GM18858 (cell line): ENCODE results near the gene NANOS2.
"Not testable (repeated sequence)": the region's sequence is repeated elsewhere in the genome, so short reads cannot be mapped to it uniquely, and the experiment has no call there.

Source experiments
- ATAC-seq: cut with Tn5 transposase; IDR thresholded peaks from one replicate; pipeline ENCODE4 v1.9.1; 2021; ENCODE audit not compliant: unreplicated experiment

NANOS2 gene

GRCh38 chr19:45895983-45896599 lies 18.5 kb downstream of the NANOS2 start:
- ATAC-seq: not testable (repeated sequence)

DNA sequence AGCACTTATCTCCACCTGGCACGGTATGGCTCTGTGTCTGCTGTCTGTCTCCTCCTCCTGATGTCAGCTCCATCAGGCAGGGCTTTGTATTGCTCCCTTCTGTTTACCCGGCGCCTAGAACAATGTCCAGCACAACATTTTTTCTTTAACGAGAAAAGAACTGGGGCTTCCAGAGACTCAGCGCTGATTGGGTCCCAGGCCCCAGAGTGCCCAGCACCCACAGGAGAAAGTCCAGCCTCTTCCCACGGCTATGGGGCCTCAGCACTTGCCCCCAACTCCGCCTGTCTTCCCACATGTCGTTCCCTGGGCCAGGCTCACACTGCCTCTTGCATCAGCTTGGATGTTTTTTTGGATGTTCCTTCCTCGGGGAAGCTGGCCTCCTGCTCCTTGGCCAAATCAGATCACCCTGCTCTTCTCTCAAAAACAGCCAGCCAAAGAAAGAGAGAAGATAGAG lies 19.0 kb downstream of the NANOS2 start:
- ATAC-seq: no peak

GRCh38 chr19:45890877-45891276 lies 23.7 kb downstream of the NANOS2 start:
- ATAC-seq: no peak

DNA sequence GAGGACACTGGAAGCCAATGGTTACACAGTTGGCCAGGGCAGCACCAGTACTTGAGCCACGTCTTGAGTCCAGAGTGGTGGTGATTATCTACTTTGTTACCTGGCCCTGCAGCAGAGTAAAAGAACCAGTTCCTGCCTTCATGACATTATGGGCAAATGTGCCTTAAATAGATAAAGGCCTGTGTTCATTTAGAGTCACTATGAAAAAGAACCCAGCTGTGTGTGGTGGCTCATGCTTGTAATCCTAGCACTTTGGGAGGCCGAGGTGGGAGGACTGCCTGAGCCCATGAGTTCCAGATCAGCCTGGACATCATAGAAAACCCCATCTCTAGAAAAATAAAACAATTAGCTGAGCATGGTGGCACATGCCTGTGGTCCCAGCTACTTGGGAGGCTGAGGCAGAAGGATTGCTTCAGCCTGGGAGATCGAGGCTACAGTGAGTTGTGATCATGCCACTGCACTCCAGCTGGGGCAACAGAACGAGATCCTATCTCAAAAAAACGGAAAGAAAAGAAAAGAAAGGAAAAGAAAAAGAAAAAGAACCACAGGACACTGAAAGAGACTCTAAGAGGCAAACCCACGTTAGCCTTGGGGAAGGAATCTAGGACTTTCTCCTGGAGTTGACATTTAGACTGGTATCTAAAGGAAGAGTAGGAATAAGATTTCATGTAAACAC lies 25.2 kb downstream of the NANOS2 start:
- no peak for ATAC-seq

GRCh38 chr19:45887200-45887710 lies 27.3 kb downstream of the NANOS2 start:
- no peak for ATAC-seq

GRCh38 chr19:45886427-45887199 lies 28.0 kb downstream of the NANOS2 start:
- peak; percentile 30 for ATAC-seq

DNA sequence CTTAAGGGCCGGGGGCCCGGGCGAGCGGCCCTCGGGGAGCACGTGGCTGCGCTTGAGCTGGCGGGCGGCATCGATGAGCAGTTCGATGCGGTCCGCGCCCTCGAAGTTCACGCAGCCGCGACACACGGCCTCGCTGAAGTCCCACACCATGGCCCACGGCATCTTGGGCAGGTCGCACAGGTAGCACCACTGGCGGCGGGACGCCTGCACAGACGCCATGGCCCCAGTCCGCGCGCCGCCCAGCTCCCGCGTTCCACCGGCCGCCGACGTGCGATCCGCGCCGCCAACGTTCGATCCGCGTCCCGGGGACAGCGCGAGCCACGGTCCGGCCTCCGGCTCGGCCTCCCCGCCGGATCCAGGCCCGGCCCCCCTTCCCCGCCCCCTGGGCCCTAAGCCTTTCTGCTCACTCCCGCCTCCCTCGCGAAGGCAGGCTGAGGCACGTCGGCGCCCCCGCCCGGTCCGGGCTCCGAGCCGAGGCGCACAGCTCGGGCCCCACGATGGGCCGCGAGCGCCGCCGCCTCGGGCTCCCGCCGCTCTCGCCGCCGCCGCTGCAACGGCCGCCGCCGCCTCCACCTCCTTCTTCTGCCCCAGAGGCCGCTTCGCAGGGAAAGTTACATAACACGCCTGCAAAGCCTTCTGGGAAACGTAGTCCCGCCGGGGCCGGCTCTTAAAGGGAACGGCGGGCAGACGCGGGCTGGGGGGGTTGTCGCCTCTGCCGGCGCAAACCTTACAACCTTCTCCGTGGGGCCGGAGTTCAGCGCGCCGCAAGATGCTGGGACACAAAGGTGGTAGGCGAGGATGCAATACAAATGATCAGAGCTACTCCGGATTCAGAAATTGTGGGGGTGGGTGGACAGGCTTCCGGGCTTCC lies 28.8 kb downstream of the NANOS2 start, which contains the start of gene IRF2BP1:
Gene IRF2BP1 (minus strand): TSS at position 586 of the 871 bp plus-strand sequence. CDS start 367 bp downstream, at position 219.
- ATAC-seq: no peak

DNA sequence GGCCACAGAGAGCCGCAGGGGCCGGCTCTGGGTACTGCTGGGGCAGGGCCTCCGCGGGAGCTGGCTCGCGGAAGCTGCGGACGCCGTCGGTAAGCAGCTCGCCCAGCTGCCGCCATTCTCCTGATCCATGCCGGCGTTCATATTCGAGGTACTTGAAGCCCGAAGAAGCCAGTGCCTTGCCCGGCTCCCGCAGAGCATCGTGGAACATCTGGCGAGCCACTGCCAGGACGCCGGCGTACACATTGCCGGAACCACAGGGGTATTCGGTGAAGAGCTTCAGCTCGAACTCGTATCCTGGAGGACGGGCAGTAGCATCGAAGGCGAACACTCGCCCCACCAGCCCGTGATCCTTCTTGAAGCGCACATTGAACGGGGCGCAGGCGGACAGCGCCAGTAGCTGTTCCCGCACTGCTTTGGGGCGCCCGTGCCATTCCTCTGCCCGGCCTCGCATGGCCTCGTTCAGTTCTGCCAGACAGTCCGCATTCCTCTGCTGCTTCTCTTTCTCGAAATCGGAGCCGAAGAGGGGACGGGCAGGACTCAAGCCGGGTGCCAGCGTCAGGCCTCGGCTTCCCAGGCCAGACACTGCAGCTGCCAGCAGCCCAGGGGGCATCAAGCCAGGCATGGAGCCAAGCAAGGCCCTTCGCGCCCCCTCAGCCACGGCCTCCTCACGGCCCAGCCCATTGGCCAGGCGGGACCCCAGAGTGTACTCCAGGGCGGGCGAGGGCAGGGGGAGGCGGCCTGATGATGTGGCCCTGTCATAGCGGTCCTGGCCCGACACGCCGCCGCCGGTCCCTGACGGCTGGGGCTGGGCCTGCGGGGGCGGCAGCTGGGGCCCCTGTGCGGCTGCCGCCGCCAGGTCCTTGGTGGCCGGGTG lies 29.7 kb downstream of the NANOS2 start:
- ATAC-seq: no peak

DNA sequence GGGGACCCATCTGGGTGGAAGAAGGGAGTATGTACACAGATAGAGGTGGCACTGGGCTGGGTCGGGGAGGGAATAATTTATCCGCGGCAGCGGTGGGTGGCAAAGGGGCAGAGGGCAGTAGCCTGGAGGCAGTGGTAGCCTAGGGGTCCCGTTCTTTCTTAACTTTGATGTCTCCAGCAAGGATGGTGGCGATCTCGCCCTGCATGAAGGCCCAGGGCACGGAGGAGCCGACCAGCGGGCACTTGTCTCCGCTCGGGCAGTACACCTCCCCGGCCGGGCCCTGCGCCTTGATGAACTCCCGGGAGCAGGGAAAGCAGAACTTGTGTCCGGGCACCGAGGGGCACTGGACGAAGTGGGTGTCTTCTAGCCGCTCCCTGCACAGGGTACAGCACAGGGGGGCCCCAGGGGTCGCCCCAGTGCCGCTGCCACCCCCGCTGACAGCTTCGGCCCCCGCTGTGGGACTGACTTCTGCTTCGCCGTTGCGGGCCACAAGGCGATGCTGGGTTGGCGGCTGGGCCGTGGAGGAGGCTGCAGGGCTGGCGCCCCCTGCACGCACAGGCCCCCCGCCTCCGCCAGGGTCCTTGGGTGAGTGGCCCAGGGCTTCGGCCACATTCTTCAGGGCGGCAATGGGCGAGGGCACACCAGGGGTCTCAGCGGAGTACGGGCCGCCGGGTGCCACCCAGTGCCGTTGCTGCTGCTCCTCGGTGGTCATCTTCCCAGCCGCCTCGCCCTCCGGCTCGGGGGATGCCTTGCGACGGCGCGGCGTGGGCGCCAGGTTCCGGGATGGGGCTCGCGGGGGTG lies 30.5 kb downstream of the NANOS2 start:
- no peak for ATAC-seq

GRCh38 chr19:45883586-45883880 lies 31.0 kb downstream of the NANOS2 start:
- ATAC-seq: no peak

GRCh38 chr19:45882652-45883585 lies 31.7 kb downstream of the NANOS2 start:
- no peak for ATAC-seq

DNA sequence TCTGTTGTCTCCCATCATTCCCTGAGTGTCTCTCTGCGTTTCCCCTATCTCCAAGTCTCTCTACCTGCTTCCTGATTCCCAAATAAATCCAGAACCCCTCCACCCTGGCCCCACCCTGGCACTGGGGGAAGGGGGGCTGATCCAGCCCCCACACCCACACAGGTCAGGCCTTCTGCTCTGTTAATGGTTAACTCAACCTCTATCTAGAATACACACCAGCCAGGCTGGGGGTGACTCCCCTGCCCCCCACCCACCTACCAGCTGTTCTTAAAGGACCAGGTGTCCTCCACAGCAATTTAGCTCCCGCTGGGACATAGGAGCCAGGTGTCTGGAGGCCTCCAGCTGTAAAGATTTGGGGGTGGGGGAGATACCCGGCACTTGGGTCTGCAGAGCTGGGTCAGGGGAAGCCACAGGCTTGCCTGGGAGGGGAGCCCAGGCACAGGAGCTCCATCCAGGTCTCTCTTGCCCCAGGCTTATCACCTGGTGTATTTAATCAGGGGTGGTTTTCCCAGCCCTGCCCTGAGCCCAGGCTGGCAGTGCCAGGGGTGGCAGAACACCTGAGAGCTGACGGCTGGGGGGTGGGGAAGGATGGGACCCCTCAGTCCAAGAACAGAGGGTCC lies 32.6 kb downstream of the NANOS2 start:
- no peak for ATAC-seq

DNA sequence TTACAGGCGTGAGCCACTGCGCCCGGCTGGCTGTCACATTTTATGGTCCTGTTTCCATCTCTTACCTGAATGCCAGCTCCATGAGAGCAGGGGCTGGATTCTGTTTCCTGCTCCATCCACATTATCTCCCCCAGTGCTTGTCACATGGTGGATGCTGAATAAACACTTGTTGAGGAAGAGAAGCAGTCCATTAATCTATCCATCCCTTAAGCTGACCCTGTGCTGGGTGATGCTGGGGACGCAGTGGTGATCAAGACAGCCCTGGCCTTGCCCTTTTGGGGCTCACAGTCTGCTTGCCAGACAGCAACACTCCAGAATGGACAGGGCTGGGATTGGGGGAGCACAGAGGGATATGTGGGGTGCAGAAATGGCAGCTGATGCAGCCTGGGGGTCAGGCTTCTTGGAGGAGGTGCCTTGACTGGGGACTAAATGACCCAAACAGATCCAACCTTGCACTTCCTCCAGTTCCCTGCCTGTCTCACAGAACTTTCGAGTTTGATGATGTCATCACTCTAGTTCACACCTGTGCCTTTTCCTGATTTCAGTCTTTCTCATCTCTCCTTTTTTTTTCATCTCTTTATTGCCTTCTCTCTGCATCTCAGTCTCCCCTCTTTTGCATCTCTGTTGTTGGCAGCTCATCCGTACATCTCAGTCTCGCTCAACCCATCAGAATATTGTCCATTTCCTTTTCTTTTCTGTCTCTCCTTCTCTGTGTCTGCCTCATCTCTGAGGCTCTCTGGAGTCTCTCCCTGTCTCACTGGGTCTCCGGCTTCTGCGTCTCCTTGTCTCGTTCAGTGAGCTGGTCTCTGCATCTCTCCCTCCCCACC lies 33.3 kb downstream of the NANOS2 start:
- no peak for ATAC-seq

GRCh38 chr19:45879971-45880370 lies 34.6 kb downstream of the NANOS2 start:
- ATAC-seq: no peak

DNA sequence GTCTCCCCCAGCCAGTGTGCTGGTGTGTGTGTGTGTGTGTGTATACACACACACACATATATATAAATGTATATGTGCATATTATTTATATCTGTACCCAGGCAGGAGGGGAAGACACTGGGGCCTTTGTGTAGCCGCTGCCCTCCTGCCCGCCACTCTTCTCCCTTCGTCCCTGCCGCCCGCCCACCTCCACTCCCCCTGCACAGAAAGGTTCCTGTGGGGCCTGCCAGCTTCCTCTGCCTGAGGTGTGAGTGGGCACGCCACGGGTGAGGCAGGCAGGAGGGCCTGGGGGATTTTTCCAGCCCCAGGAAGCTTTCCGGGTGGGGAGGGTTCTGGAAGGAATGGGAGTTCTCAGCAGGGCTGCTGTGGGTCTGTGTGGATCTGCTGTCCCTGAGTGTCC lies 35.5 kb downstream of the NANOS2 start:
- no peak for ATAC-seq

DNA sequence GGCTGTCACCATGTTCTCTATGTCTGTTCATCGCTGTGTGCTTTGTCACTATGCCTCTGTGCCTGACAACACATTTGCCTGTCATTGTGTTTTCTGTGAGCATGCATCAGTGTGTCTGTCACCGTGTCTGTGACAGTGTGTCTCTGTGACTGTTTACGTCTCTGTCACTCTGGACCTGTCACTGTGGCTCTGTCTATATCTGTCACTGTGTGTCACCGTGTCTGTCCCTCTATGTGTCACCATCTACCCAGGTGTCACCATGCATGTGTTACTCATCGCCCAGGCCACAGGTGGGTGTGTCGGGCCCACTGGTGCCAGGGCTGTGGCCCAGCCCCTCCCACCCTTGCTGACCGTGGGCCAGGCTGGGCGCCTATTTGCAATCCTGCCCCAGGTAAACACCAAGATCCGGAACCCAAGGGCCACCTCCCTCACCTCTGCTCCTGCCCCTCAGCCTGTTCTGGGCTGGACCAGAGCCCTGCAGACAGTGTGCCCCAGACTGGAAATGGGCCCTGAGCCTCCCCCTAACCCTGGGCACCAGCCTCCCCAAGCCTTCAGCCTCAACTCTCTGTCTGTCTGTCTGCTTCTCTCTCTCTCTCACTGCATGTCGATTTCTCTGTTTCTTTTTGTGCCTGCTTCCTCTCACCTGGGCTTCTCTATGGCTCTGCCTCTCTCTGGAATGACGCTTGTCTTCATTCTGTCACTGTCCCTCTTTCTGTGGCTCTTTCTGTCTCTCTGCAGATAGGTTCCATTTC lies 36.4 kb downstream of the NANOS2 start:
- ATAC-seq: no peak
